ENCODE results near the gene MAP3K15. TPM values are rescaled to one million over a fixed set of nuclear protein-coding genes. Genes with fewer than 3 reads are reported as not detected.
A peak's percentile ranks its signal among the peaks of the same experiment; 100 is the strongest.

Gene MAP3K15
- total and polyA plus RNA-seq, 2 experiments from 2014 or later, result 1.2 to 2.8 TPM

GRCh38 chrX:19344661-19345060 is 170.6 kb downstream of the MAP3K15 start:
- Histone ChIP-seq H3K4me1 (ENCODE audit: low read depth) (no peaks in the 10 kb centered on the region), H3K9me3 (ENCODE audit: low read depth) (no peaks in the 10 kb centered on the region), H3K36me3 (peaks cover under 1% of the 10 kb centered on the region), H3K27me3 (no peaks in the 10 kb centered on the region), H3K27ac (peak overlapping the region; percentile 79), H3K4me3 (peak overlapping the region; percentile 69)
- DNase-seq (ENCODE audit: low read depth in 1 of 2, low spot score in 1 of 2), result no peak
- no peak for TF ChIP-seq CTCF (IDR thresholded peaks at IDR 0.05; ENCODE audit: low read depth, low read length)

- peak; percentile 93 to 94 for DNase-seq (ENCODE audit: low read depth in 1 of 2, low spot score in 1 of 2)
- H3K27ac ChIP-seq, result peak within 1 kb of the TSS; percentile 79
- H3K4me1 ChIP-seq (ENCODE audit: low read depth), result no peaks in the 10 kb centered on the region
- H3K36me3 ChIP-seq, result no peaks in the 10 kb centered on the region
- H3K4me3 ChIP-seq, result peak within 1 kb of the TSS; percentile 69
- TF ChIP-seq CTCF (IDR thresholded peaks at IDR 0.05; ENCODE audit: low read depth, low read length), result no peak
- H3K9me3 ChIP-seq (ENCODE audit: low read depth), result no peaks in the 10 kb centered on the region
- no peaks in the 10 kb centered on the region for H3K27me3 ChIP-seq
Measured at GRCh38 chrX:19343535-19344408, 171.5 kb downstream of the MAP3K15 start, which contains the start of gene PDHA1. TSS of gene PDHA1 (plus strand) at chrX:19343927. CDS start at chrX:19344038, 111 bp downstream.

- peak overlapping the region; percentile 74 for H3K27ac ChIP-seq
- TF ChIP-seq CTCF (IDR thresholded peaks at IDR 0.05; ENCODE audit: low read depth, low read length), result no peak
- DNase-seq (ENCODE audit: low read depth in 1 of 2, low spot score in 1 of 2), result no peak
Measured at GRCh38 chrX:19343085-19343534, 172.2 kb downstream of the MAP3K15 start.

GRCh38 chrX:19342331-19342906 is 172.9 kb downstream of the MAP3K15 start:
- H3K27me3 ChIP-seq, result no peaks in the 10 kb centered on the region
- no peaks in the 10 kb centered on the region for H3K4me1 ChIP-seq (ENCODE audit: low read depth)
- H3K36me3 ChIP-seq, result no peaks in the 10 kb centered on the region
- DNase-seq (ENCODE audit: low read depth in 1 of 2, low spot score in 1 of 2), result peak; percentile 10 to 34
- TF ChIP-seq CTCF (IDR thresholded peaks at IDR 0.05; ENCODE audit: low read depth, low read length), result no peak
- no peaks in the 10 kb centered on the region for H3K9me3 ChIP-seq (ENCODE audit: low read depth)
- H3K27ac ChIP-seq, result peak overlapping the region; percentile 74
- no peak overlapping the region for H3K4me3 ChIP-seq

More at GRCh38 chrX:19343085-19343534, 172.2 kb downstream of the MAP3K15 start:
- Histone ChIP-seq H3K9me3 (ENCODE audit: low read depth) (no peaks in the 10 kb centered on the region), H3K4me3 (peak overlapping the region; percentile 69), H3K36me3 (no peaks in the 10 kb centered on the region), H3K27me3 (no peaks in the 10 kb centered on the region), H3K4me1 (ENCODE audit: low read depth) (no peaks in the 10 kb centered on the region)

GRCh38 chrX:19334945-19335626 is 180.2 kb downstream of the MAP3K15 start:
- peak; percentile 8 to 10 for DNase-seq (ENCODE audit: low read depth in 1 of 2, low spot score in 1 of 2)
- no peak overlapping the region for H3K4me3 ChIP-seq
- H3K4me1 ChIP-seq (ENCODE audit: low read depth), result no peaks in the 10 kb centered on the region
- no peaks in the 10 kb centered on the region for H3K27me3 ChIP-seq
- TF ChIP-seq CTCF (IDR thresholded peaks at IDR 0.05; ENCODE audit: low read depth, low read length), result peak; percentile 13
- no peaks in the 10 kb centered on the region for H3K9me3 ChIP-seq (ENCODE audit: low read depth)
- H3K36me3 ChIP-seq, result no peaks in the 10 kb centered on the region
- no peak overlapping the region for H3K27ac ChIP-seq

Measured in cardiac muscle cell (in vitro differentiated cells and primary cell).